Measurements from ENCODE around the gene HOXD13.

Gene HOXD13

DNA sequence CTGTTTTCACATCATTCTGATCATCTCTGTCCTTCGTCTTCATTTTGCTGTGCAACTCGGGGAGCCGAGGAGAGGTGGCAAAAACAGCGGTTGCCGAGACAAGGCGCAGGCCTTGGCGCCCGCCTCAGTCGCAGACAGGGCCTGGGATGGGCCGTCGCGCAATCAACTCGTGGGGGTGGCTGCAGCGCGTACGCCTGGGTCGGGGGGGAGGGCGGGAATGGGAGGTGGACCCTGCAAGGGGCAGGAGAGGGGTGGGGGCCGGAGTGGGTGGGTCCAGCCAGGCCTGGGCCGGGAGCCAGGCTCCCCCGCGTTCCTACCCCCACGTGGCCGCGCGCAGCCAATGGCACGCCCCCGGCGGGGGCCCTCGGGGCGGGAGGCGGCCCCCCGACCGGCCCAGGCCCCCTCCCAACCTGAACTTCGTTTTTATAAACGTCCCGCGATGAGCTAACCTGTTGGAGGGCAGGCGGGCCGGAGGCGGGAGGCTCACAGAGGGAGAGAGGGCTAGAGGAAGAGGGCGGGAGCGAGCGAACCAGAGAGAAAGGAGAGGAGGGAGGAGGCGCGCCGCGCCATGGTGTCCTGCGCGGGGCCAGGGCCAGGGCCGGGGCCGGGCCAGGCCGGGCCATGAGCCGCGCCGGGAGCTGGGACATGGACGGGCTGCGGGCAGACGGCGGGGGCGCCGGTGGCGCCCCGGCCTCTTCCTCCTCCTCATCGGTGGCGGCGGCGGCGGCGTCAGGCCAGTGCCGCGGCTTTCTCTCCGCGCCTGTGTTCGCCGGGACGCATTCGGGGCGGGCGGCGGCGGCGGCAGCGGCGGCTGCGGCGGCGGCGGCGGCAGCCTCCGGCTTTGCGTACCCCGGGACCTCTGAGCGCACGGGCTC is at the start of gene HOXD13:
TSS of gene HOXD13 (plus strand) at position 452 of the 875 bp plus-strand sequence. CDS start at position 622, 170 bp downstream.
- no peak for DNase-seq (ENCODE audit: low read depth)

DNA sequence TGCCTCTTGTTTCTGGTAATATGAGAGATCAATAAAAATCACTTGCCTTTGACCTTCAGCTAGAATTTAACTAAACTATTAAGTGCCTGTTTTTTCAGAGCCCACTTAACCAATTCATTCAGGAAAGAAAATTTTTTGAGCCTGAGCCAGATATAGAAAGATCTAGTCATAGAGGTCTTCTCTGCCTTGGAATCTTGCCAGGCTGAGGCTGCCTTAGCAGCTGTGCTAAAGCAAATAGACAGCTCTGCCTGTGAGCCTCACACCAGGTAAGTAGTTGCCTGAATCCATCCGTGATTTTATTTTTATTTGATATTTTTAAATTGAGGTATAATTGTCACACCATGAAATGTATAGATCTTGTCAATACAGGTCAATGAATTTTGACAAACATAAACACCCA is 36.1 kb upstream of the HOXD13 start:
- DNase-seq (ENCODE audit: low read depth), result no peak

DNA sequence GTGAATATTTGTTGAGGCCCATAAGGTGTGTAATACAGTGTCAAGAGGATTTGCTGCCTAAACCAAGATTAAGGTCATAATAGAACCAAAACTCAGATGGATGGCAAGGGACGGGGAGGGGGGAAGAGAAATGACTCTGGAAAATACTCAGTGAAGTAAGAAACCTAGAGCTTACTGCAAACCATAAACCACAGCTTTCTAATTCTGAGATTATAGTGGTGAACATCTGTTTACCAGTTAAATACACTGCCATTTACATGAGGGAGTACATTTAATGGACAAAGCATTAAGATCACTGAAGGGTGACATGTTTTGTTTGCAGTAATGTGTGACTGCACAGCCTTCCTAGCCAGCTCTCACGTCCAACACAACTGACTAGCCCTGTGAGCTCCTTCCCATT is 28.6 kb upstream of the HOXD13 start:
- DNase-seq (ENCODE audit: low read depth), result no peak

DNA sequence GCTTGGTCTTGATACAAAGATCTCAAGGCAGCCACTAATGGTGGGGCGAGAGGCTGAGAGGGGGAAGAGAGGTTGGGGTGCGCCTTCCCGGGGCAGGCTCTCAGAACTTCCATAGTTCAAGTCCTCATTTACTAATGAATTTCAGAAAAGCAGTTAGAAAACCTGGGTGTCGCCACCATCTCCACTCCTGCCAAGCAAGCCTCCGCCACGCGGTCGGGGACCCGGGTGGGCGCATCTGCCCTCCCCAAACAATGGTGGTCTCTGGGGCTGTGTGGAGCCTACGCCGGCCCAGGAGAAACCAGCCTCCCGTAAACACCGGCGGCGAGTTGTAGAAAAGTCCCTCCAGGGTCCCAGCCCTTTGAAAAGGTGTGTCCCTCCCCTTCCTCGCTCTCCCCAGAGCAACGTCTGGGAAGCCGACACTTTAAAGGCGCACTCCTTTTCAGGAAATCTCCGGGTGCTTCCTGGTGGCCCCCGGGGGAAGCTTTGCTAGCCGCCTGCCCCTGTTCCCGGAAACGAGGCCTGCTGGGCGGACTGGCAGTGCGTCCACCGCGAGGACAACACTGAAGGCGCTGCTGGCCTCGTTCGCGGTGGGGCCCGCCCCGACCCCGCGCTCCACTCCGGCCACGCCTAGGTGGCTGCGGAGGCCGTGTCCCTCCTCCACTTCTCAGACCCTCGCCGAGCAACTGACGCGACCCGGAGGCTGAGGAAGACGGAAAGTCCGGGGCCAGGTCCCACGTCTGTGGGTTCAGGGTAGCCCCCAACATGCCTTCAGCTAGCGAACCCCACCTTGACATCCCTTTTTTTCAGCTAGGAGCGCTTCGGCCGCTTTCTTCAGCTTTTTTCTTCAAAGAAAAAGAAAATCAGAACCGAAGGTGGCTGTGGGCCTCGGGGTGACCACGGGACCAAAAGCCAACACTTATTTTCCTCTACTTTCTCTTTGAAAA is 25.6 kb upstream of the HOXD13 start:
- DNase-seq (ENCODE audit: low read depth), result no peak

DNA sequence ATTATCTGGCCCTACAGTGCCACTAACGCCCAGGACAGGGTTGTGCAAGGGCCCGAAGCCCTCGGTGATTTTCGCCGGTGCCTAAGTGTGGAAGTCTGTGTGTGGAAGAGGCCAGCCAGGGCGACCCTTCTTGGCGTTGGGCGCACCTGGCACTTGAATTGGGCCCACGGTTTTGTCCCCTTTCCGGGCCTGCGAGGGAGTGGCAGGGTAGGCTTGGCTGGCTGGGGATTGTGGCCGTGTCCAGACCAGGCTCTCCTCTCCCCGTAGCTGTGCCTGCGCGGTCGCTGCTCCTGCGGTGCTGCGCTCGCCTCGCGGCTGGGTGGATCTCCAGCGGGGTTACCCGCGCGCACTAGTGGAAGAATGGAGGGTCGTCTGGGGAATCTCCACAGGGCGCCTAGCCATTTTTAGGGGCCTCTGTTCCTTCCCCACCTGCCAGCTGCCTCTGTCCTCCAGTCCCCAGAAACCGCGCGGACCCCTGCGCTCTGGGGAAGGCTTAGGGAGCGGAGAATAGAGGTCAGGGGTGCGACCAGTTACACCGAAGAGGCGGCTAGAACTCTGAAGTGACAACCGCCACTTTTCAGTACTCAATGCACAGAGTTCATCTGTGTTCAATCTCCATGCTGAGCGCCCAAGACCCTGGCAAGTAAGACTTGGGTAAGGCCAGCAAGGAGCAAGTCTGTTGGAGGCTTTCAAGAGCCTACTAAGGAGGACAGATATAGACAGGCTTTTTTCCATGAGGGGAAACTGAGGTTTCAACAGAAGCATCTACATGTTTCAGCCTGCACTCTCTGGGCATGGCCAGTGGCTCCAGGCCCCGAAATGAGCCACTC is 24.7 kb upstream of the HOXD13 start:
- DNase-seq (ENCODE audit: low read depth), result no peak

DNA sequence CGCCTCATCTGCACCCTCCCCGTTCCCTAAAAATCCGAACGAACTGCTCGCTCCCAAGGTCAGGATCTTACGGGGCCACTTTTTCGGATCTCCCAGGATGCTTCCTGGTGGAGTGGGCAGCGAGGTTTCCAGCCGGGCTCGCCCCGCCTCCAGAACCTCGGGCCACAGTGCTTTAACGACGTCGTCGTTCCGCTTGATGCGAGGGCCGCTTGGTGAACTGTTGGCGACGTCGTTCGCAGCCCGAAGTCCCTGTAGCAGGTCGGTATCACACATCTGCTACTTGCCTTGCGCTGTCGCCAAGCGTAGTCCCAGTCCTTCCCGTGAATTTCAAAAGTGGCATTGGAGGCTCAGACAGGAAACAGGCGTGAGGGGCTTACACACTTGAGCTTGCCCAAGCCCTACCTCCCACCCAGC is 24.1 kb upstream of the HOXD13 start:
- DNase-seq (ENCODE audit: low read depth), result no peak

DNA sequence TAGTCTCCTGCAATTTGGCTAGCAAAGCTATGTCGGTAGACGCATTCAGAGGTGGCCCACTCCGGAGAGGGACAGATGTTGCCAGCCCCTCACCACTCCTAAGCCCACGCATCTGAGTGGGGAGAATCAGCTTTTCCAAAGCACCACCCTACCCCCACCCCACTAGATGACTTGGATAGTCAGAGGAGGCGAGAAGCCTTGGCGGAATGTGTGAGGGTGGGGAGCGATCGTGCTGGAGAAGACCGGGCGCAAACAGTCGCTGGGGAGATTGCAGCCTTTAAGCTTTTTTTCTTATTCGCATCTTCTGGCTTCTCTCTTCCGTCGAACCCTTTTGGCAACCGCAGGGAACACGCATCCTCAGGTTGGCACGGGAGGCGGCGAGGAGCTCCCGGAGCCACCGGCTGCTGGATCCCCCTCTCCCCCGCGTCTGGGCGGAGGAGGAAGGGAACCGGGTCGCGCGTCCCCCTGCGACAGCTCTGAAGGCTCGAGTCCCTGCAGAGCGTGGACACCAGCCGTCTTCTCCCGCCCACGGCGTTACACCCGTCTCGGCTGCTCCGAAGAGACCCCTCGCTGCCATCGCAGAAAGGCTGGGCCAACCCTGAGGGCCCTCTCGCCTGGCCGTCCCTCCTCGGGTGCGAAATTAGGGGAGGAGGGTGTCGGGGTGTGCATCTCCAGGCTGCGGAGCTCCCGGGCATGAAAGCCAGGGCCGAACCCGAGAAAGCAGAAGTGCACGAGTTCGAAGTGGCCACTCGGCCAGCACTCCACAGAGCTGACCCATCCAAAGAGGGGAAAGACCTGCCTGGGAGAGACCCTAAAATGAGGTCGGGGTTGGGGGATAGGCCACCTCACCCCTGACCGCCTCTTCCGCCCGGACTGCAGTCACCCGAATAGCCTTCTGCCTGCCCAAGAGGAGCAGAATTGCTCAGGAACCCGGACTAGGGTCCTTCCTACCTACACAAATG is 20.9 kb upstream of the HOXD13 start:
- DNase-seq (ENCODE audit: low read depth), result no peak

DNA sequence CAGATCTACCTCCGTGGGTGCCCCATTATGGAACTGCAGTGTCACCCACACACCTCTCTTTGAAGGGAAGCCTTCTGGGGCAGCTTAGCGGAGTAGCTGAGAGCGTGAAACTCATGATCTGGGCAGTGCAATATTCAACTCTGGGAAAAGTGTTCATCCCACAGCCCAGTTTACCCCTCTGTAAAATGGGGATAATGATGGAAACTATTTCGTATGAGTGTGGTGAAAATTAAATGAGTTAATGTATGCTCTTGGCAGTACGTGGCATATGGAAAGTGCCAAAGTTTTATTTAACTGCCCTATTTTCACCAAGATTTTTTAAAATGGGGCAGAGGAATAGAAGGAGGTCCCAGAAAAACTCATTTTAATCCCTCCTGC is 20.2 kb upstream of the HOXD13 start:
- no peak for DNase-seq (ENCODE audit: low read depth)

DNA sequence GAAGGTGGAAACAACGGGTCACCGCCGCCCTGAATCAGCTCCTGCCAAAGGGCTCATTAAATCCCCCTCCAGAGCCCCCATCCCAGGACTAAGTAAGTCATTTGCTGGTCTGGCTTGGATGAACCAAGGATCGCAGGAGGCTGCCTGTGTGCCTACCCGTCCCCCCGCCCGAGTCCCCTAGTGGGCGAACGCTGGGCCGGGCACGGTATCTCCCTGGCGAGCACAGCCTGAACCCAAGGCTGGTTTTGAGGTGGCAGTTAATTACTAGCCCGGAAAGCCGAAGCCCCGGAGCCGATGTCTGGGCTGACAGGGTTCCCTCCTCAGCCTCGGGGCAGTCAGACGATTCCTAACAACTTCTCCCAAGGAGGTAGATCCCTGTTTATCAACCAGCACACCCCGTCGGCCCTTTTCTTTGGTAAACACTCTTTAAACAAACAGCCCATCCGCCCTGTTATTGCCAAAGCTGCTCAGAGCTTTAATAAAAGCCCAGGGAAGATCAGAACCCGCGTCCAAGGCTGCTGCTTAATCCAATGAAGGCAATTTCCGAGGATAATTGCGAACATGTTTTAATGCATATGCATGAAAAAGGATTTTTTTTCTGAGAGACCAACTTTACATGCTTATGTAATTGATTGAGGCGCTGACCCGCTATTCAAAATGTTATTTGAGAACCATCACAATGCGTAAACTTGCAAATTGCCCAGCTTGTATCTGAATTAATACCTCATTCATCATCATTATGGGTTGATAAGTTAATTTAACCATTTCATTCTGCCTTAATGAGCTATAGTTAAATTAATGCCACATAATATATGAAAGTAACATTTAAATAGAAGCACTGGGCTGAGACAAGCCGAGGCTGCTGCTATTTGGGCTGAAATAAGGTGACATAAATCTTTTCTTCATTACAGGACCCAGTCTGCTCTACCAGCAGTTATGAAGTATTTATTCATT is 19.3 kb upstream of the HOXD13 start:
- DNase-seq (ENCODE audit: low read depth), result no peak

DNA sequence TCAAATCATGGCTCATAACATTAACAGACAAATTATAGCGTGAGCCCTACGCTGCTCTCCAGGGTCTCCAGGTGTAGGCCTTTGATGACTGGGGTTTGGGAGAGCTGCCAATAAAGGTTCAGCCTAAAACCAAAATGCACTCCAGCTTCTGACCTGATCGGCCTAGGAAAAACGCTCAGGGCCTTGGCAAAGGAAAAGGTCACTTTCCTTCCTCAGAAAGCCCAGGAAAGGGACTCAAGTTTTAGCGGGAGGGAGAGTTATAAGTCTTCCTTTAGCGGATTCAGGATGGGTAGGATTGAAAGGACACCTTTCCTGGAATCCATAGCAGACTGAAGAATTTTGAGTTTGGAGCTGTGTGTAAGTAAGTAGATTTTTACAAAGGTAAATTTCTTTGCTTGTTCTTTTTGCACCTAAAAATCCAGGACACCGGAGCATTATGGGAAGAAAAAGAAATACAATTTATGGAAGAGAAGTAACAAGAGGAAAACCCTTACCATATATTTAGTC is 17.5 kb upstream of the HOXD13 start:
- DNase-seq (ENCODE audit: low read depth), result no peak

DNA sequence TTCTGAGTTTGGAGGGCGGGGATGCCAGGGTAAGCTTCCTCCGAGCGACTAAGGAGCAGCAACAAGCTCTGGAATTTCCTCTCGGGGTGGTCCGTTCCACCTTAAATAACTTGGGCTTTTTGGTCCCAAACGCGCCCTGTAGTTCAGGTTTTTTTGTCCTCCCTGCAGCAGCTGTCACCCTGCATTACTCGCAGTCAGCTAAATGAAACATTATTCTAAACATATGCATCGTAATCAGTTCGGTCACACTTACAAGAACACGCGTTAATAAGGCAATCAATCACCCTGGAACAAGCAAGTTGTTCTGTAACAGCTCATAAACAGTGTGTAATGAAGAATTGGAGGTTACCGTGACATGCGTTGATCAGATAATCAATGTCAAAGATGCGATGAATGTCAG is 17.0 kb upstream of the HOXD13 start:
- no peak for DNase-seq (ENCODE audit: low read depth)

DNA sequence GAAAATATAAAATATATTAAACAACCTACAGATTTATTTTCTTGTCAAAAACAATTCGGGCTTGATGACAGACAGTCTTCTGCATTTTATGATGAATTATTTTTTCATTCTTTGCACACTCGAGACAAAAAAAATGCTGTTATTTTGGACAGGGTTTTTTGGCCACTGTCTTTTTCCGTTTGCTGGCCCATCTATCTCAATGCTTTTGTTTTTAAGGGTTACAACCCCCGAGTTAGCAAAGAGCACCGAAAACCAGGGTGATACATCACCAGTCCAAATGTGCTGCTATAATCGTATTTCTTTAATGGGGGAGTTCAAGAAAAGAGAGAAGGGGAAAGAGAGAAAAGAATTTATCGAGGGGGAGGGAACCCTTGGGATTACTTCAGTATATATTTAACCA is 16.5 kb upstream of the HOXD13 start:
- no peak for DNase-seq (ENCODE audit: low read depth)

DNA sequence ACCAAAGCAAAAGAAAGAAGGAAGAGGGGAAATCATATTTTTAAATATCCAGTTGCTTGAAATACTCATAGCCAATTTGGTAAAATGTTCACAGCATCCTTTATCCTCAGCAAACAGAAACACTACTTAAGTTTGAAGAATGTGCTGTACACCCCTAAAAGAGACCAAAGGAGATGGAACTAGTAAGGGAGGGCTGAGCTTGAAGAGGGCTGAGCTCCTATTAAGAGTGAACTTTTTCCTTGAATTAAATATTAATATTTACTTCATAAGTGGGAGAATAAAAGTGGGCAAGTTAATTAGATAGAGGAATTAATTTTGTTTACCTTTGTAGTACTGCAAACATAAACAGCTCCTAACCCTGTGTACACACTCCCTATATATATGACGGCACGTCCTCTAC is 15.7 kb upstream of the HOXD13 start:
- DNase-seq (ENCODE audit: low read depth), result no peak

DNA sequence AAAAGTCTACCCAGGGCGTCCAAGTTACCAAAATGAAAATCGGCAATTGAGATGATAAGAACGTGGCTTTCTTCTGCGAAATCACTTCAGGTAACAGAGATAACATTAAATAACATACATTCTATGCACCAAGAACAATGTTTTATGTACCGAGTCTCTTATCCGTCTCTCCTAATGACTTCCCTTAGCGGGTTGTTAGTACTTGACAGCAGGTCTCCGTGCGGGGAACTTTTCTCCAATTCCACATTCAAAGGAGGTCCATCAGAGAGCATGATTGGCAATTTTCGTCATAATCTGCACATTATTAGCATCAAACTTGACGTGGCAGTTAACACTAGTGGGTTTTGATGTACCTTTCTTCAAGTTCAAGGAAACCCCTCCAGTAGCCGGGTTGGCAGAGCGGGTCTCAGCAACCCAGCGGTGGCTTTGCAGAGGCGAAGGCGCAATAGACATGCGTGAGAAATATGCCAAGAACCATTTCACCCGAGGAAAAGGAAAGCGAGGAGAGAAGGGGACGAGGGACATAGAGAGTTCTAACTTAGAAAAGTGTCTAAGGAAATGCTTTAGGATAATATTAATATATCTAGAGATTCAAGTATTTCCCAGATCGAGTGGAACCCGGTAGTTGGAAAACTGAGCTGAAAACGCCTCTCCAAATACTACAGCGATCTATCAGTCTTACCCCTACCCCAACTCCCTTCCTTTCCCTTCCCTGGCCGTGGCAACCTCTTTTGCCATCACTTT is 13.8 kb upstream of the HOXD13 start:
- DNase-seq (ENCODE audit: low read depth), result no peak

DNA sequence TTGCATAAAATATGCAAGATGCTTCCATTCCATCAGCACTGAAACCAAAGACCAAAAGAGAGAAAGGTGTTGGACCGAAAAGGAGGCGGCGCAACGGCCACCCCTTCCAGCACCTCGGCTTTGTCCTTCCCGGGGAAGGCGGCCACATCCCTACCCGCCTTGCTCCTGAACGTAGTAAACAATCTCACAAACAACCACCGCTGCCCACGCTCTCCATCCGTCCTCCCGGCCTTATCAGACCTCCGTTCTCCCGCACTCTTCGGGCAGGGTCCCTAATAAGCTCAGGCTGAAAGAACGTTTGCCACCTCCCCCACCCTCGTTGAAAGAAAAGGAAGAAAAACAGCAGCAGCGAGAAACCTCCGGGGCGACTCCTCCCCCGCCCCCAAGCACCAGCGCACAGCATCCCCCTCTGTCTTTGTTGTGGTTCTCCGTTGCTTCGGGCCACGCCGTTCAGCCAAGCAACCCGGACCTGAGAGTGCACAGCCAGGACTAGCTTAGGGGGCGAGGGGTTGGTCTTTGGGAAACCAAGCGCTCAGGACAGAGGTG is 13.2 kb upstream of the HOXD13 start:
- no peak for DNase-seq (ENCODE audit: low read depth)

DNA sequence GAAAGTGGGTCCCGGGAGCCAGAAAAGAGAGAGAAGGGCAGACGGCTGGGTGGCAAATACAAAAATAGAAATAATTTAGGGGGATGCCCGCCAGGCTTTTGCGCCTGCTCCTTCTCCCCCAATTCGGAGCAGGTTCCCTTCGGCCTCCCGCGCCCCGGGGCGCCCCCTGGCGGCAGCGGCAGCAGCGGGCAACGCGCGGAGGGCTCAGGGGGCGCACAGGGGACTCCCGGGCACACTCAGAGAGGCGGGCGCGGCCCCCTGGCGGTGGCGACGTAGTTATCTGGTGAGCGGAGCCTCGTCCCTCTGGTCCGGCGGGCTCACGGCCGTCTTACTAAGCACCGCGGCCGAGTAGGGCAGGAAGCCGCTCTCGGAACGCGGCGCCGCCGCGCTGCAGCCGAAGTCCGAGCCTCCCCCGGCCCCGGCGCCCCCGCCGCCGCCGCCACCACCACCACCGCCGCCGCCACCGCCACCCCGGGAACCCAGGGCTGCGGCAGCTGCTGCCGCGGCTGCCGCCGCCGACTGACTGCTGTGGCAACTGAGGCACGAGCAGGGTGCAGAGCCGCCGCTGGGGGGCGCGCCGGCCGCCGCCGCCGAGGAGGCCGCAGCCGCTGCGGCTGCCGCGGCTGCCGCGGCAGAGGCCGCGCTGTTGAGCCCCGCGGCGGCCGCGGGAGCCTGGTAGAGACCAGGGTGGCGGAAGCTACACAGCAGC is 12.5 kb upstream of the HOXD13 start:
- no peak for DNase-seq (ENCODE audit: low read depth)

DNA sequence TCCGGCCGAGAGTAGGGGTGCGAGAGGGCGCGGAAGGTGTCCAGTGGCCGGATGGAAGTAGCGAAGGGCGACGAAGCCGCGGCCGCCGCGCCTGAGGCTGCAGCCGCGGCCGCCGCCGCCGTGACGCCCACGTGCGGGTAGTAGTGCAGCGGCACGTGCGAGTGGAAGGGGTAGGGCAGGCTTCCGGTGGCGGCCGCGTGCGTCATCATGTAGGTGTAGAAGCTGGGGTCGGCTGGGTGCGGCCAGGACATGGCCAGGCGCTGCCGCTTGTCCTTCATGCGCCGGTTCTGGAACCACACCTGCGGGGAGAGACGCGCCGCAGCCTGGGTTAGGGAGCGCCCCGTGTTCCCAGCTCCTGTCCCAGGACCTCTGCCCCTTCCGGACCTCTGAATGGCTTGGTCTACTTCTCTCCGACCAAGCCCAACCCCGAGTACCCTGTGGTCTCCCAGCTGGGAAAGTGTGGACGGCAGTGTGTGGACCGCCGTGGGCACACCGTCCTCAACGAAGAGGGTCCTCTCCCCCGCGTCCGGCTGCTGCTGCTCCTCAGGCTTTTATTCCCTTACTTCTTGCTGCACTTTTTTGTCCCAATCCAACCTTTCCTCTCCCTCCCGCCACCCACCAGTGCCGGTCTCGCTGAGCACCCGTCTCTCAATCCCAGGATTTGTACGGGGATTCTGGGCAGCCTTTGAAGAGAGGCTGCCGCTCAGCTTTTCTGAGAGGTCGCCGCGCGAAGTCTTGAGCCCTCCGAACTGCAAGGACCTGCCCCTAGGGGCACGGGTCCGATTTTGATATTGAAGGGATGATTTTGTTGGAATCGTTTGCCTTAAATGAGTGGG is 11.8 kb upstream of the HOXD13 start:
- DNase-seq (ENCODE audit: low read depth), result no peak
